ENCODE data around the gene TJAP1.
"Not testable (repeated sequence)": the region's sequence is repeated elsewhere in the genome, so short reads cannot be mapped to it uniquely, and the experiment has no call there.

Gene TJAP1

DNA sequence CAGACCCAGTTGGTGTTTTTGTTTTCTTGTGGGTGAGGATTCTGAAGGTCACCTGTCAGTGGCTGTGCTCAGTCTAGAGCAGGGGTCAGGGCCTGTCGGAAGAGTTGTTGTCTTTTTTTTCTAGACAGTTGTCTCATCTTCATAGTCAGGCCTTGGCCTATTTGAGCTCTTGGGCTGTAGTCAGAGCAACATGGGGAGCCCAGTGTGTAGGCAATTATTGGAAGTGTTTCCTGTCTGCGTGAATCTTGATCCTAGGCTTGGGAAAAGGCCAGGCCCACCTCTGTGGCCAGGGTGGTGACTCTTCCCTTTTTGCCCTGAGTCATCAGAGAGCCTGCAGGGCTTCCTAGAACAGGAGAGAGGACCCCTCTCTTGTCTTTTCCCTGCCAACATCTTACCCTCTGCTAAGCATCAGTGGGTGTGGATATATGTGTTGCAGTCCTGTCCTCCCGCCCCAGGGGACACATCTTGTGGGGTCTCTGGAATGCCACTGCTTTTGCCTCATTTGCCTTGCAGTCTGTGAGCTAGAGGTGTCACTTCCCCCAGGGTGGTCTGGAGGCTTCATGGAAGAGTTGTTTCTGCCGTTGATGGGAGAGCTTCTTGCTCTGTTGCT lies 11.4 kb downstream of the TJAP1 start:
- DNase-seq: no peak

GRCh38 chr6:43489277-43490072 lies 12.1 kb downstream of the TJAP1 start:
- no peak for DNase-seq

DNA sequence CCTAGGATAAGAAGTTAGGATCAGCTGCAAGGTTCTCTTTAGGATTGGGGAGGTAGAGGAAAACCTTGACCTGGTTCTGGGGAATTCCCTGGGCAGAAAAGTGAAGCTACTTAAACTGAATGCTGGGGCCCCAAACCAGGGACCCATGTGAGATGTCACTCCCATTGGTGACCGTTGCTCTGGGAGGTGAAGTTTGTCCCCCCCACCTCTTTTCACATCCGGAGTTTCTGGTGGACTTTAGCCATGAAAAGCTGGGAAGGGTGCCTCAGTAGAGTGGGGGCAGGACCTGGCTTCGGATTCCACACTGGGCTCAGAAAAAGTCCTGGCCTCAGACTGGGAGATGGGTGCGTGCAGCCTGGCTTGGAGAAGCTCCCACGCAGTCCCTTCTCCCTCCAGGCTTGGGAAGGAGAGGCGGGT lies 13.2 kb downstream of the TJAP1 start:
- no peak for DNase-seq

DNA sequence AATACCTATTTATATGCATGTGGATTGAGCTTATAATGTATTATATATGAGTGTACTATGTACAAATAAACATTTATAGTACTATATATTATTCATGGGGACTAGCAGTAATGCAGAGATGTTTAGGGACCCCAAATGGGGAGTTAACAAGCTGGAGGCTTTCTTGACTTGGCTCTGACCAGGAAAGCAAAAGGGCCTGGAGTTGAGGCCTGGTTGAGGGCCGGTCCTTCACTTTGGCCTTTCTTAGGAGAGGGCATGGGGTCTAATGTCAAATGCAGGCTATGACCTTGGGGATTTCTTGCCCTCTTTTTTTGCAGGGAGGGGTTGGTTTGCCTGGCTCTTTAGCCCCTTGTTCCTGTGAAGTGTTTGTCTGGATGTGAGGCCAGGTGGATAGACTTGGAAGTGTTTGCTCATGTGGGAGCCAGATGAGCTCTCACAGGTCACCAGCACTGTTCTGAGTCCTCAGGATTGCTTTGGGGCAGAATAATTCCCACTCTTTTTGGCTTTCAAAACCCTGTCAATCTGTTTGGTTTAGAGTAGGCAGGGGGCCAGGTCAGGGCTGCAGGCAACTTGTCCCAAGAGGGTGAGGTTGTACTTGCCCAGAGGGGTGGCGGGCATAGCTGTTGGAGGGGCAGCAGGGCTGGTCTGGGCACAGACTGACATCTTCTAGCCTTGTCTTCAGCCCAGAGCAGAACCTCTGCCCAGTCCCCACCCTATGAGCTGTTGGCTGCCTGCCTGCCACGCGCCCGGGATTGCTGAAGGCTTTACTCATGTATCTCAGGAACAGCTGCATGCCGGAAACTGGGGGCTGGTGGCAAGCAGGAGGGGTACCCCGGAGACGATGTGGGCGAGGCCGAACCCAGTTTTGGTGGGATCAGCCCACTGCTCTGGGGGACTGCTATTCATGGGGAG lies 14.6 kb downstream of the TJAP1 start:
- no peak for DNase-seq

GRCh38 chr6:43492673-43493072 lies 15.3 kb downstream of the TJAP1 start:
- no peak for DNase-seq

GRCh38 chr6:43493230-43493629 lies 15.9 kb downstream of the TJAP1 start:
- DNase-seq: no peak

- no peak for DNase-seq
Observed at GRCh38 chr6:43493833-43494232, 16.5 kb downstream of the TJAP1 start.

- DNase-seq: no peak
Observed at GRCh38 chr6:43494321-43494720, 17.0 kb downstream of the TJAP1 start.

- DNase-seq: no peak
Observed at GRCh38 chr6:43494766-43495165, 17.4 kb downstream of the TJAP1 start.

GRCh38 chr6:43495409-43495941 lies 18.1 kb downstream of the TJAP1 start:
- DNase-seq: no peak

GRCh38 chr6:43496370-43497128 lies 19.2 kb downstream of the TJAP1 start:
- DNase-seq: peak; percentile 26

GRCh38 chr6:43497129-43497396 lies 19.7 kb downstream of the TJAP1 start:
- DNase-seq: no peak

DNA sequence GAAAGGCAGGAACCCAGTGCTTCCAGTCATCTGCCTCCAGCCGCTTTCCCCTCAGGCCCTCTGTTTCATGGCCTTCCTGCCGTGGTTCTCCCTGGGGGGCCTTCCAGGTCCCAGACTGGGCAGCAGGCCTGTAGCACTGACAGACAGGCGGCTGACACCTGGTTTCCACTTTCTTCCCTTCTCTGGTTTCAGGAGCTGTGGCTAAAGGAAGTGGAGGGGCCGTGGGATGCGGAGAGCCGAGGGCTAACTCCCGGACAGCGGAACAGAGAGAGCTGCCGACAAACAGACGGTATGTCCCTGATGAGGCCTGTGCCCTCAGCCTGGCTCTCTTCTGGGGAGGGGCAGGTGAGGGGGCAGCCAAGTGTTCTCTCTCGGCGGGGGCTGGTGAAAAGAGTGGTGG lies 20.3 kb downstream of the TJAP1 start:
- DNase-seq: no peak

DNA sequence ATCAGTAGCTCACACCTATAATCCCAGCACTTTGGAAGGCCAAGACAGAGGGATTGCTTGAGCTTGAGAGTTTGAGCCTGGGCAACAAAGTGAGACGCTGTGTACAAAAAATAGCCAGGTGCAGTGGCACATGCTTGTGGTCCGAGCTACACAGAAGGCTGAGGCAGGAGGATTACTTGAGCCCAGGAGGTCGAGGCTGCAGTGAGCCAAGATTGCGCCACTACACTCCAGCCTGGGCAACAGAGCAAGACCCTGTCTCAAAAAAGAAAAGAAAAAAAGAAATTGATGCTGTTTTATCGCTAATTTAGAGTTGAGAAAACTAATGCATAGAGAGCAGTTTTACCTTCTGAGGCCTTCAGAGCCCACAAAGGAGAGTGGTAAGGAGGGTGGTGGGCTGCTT lies 20.9 kb downstream of the TJAP1 start:
- not testable (repeated sequence) for DNase-seq

DNA sequence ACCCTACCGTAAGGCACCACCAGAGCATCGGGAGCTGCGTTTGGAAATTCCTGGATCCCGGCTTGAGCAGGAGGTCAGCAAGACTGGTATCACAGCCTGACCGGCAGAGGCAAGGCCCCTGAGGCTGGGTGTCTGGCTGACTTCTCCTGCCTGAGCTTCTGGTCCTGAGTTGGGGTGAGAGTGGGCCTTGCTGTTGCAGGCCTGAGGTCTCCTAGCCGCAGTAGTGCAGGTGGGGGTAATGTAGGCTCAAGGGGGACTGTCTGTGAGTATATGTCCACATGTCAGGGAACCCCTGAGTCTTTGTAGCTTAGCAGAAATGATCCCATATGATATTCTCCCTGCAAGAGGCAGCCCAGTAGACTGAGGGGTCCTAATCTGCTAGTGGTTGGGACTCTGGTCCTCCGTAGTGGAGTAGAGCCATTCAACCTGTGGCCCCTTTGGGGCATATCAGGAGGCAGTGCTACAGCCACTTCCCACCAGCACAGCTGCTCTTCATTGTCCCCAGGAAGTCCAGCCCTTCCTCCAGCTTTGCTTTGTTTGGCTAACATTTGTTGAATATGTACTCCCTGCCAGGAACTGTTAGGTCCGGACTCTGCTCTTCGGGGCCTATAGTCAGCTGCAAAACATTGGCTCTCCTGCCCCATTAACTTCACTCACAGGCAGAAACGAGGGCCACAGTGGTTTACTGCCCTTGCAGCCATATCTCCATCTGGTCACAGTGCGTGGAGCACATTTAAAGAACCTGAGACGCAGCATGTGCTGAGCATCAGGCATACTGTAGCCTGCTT lies 21.9 kb downstream of the TJAP1 start:
- no peak for DNase-seq

GRCh38 chr6:43500921-43501320 lies 23.6 kb downstream of the TJAP1 start:
- DNase-seq: no peak

DNA sequence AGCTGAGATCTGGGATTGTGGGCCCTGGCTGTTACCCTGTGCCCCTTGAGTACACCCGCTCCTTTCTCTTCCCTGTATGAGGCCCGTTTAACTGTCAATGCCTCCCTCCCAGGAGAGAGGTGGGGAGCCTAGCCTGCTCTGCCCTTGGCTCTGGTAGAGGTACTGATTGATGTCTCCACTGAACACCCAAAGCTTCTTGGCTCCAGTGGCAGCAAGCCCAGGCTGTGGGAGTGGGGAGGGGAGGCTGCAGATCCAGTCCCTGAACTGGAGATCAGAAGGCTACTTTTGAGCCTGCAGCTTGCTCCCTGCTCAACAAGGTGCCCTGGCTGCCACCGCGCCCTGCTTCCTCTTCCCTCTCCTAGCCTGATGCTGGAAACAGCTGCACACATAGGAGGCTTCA lies 25.3 kb downstream of the TJAP1 start:
- no peak for DNase-seq

DNA sequence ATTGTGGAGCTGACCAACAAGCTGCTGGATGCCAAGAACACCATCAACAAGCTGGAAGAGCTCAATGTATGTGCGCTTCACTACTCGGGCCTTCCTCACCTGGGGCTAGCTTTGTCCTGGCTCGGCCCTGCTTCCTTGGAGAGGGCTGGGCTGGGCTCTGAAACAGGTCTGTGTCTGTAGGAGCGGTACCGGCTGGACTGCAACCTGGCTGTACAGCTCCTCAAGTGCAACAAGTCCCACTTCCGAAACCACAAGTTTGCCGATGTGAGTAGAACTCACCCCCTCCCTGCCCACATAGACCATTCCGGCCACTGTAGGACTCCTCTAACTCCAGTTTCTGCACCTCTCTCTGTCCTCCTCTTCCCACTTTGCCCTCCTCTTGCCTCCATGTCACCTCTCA lies 26.1 kb downstream of the TJAP1 start:
- DNase-seq: no peak

GRCh38 chr6:43504756-43505593 lies 27.6 kb downstream of the TJAP1 start:
- no peak for DNase-seq

DNA sequence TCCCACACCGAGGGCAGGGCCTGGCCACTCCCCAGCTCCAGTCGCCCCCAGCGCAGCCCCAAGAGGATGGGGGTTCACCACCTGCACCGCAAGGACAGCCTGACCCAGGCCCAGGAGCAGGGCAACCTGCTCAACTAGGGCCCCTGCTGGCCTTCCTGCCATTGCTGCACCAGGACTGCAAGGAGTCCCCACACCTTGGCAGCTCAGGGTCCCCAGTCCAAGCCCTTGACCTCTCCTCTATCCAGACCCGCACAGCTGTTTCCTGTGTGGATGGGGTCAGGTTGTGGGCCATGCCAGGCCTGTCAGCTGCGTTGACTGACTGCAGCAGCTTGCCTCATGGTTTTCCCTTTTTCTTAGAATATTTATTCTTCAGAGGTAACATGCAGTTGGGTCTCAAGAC lies 28.3 kb downstream of the TJAP1 start:
- no peak for DNase-seq

DNA sequence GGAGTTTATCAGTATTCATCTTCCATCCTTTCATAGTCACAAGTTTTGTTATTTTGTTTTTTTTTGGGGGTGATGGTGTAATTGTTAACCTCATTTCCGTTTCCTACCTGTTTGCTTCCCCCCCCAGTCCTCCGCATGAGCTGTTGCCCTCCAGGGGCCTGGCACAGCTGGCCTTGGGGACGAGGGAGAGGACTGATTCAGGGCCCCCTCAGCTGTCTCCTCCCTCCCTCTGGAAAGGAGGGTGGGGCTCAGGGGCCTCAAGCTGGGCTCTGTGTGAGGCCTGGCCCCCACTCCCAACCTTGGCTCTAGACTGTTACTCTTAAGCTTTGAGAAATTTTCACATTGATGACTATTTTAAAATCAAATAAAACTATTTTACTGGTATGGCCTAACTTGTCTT lies 28.8 kb downstream of the TJAP1 start:
- no peak for DNase-seq
